GM15510 (cell line): ENCODE measurements around the gene CHRD.

Experiments
- POLR2A ChIP-seq: IDR thresholded peaks from 3 replicates; pipeline ENCODE4 v1.6.1; 2011; ENCODE audit warnings: borderline replicate concordance; ENCODE audit not compliant: insufficient read length; ENCODE audit errors: extremely low read depth

Gene CHRD

DNA sequence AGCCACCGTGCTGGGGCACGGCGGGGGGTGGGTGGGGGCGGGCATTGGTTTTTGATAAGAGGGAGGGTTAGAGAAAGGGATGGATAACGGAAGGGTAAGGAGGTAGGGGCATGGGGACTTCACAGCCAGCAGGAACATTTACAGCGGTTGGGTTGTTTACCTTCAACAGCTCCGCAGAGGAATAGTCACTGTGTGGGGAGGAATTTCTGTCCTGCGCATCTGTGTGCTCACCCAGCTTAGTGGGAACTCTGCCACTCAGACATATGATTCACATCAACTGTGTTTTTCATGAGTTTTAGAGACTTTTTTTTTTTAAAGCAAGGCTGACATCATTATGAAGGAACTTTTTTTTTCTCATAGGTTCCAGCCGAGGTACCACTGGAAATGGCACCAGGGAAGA, 19.6 kb downstream of the CHRD start:
- no peak for TF ChIP-seq POLR2A

DNA sequence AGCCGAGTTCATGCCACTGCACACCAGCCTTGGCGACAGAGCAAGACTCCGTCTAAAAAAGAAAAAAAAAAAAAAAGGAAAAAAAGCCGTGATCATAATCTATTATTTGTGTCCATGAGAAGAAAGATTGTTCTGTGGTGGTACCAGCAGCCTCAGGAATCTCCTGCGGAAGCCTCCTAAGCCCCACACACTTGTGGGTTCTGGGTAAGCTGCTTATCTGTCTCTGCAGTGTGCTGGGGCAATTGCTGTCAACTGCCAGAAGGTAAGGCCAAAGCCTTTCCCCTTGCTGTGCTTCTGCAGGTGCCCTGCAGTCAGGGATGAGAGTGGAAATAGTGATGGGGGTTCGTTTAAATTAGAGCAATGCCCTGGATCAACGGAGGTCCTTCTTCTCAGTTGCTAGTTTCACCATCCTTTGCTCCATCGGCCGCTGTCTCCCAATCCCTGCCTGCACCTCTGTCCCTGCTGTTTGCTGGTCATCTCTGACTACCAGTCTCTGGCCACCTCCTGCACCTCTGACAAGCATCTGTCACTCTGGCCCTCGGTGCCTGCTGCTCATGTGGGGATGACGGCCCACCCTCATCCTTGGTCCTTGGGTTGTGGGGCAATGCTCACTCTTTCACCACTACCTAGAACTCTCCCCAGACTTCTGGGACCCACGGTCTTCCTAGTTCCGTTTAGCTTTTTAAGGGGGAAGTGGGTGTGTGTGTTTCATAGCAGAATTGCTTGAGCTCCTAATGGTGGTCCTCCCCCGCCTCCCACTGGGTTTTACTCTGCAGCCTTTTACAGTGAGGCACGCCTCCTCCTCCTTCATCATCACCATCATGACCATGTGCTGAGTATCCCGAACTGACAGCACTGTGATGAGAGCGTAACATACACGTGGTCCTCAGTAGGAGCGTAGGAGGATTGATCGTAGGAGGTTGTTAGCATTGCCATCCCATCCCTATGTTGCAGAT, 25.5 kb downstream of the CHRD start:
- TF ChIP-seq POLR2A: no peak

DNA sequence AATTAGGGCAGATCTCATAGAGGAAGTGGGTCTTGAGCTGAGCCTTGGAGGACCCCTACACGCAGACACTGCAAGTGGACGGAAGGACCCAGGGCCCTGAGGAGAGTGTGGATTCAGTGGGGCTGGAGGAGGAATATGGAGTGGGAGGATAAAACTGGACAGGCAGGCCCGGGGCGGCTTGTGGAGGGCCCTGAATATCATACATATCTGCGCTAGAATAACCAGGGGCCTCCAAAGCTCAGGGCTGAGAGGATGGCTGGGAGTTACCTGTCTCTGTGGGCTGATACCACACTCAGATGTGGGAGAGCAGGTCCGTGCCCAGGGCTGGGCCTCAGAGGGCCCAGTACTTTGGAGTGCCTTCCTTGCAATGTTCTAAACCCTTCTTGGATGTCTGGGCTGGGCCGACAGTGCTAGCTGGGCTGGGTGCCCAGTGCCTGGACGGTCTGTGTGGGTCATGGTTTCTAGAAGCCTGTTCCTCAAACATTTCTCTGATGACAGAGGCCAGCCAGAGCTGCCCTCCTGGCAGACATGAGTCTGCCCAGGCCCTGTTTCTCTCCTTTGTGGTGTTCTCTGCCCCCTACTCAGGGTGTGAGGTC, 29.6 kb downstream of the CHRD start:
- TF ChIP-seq POLR2A: no peak

DNA sequence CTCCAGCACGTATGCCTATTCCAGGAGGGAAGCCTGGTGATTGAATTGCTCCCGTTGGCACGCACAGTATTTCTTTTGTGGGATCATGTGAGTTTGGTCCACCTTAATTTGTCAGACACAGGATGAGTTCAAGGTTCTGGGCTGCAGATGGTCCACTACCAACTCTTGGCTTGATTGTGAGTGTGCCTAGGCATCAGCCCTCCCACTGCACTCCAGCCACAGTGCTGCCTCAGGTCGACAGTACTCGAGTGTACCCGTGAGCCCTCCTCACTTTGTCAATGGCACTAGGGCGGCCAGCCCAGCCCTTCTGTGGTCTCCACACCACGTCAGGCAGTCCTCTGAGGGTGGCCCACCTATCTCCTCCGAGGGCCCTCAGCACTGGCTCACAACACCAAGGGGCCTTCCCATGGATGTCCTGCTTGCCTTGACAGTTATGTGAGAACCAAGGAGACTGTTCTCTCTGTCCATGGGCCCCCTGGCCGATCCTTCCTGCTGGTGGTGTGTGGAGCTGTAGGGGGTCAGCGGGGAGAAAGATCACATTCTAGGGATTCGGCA, 30.2 kb downstream of the CHRD start:
- no peak for TF ChIP-seq POLR2A

DNA sequence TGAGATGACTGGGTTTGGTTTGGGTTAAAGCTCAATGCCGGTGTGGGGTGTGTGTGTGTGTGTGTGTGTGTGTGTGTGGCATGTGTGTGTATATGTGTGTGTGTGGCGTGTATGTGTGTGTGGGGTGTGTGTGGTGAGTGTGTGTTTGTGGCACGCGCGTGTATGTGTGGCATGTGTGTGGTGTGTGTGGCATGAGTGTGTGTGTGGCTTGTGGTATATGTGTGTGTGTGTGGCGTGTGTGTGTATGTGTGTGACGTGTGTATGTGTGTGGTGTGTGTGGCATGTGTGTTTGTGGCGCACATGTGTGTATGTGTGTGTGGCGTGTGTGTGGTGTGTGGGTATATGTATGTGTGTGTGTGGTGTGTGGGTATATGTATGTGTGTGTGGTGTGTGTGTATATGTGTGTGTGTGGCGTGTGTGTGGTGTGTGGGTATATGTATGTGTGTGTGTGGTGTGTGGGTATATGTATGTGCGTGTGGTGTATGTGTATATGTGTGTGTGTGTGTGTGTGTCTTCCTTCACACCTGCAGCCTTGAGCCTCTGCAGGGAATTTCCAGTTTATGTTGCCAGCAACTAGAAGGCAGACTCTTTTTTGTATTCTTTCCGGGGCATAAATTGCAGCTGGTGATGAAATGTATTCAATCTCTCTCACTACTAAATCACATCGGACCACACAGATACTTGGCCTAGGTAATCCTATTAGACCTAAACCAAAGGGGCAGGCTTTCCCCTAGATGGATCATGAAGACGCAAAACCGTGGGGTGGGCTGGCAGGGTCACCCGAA, 34.8 kb downstream of the CHRD start:
- TF ChIP-seq POLR2A: no peak

DNA sequence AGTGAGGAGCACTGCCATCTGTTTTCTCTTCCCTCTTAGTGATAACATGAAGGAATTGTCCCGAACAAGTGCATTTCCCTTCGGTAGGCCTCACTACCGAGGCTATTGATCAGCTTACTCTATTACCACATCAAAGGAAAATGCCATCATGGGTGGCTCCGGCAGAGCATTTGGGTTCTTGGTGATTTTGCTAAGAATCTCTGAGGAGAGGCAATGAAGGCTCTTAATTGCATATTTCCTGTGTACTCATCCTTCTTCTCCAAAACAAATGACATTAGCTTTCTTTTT, 35.3 kb downstream of the CHRD start:
- no peak for TF ChIP-seq POLR2A

DNA sequence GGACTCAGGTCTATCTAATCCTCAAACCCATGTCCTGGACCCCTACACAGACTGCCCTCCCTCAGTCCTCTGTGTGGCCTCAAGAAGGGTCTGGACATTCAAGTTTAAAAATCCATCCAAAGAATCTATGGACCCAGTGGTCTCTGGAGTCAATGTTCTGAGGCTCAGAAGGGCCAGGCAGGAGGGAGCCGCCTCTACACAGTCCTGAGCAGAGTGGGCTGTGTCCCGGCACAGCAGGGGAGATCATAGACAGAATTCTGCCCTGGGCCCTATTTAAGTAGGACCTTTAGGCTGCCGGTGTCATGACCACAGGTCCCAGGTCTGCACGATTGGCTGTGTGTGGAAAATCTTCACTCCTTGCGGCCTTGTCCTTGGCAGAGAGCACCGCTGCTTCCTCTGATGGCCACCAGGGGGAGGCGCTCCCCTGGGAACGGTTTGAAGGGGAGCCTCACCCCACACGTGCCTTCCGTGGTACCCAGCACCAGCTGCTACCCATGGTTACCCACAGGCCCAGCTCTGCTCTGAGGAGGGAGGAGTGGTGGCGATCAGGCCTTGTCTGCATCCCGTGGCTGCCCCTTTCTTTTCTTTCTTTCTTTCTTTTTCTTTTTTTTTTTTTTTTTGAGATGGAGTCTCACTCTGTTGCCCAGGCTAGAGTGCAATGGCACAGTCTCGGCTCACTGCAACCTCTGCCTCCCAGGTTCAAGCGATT, 37.9 kb downstream of the CHRD start:
- TF ChIP-seq POLR2A: no peak

DNA sequence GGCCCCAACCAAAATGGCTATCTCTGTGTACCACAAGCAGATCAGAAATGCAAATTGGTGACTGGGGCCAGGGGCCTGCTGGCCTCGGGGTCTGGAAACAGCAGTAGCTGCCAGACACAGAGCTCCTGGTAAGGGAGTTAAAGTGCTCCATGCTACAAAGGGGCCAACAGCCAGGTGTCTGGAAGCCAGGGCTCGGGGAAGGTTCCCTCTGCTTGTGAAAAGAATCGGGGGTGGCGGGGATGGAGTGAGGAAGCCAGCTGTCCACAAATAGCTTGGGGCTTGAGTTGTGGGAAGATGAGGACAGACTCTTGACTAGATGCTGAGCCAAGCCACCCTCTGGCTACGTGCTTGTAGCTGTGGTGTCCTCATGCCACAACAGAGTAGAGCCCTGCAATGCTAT, 39.3 kb downstream of the CHRD start:
- no peak for TF ChIP-seq POLR2A

DNA sequence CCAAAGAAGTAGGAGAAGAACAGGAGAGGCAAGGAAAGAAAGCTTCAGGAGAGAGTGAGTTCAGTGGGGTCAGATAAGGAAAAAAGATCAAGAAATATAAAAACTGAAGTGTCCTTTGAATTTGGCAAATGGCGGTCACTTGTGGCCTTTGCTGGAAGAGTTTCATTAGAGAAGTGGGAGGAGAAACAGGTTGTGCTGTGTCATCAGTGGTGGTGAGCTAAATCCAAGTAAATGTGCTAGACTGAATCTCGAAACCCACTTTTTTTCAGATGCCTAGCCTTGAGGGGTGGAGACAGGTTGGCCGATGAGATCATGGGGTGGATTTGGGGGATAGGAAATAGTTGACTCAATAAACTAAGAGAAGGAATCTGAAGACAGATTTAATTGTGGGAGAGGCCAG, 43.7 kb downstream of the CHRD start:
- TF ChIP-seq POLR2A: no peak

DNA sequence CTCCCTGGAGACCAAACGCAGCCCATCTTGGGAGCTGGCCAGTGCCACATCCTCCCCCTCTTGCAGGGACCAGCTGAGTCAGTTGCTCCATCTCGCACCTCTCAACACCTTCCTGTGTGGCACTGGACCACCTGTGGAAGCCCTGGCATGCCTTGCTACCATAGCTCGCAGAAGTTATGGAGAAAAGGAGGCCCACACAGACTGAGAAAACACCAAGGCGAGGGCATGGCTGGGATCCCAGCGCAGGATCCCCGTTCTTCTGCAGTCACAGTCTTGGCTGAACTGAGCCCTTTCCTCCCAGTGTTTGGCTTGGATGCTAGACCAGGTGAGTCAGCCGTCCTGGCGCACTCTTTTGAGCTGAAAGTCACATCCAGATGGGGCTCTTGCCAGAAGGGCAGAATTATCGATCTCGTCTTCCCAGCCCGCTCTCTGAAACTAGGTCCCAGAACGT, 46.9 kb downstream of the CHRD start:
- no peak for TF ChIP-seq POLR2A

DNA sequence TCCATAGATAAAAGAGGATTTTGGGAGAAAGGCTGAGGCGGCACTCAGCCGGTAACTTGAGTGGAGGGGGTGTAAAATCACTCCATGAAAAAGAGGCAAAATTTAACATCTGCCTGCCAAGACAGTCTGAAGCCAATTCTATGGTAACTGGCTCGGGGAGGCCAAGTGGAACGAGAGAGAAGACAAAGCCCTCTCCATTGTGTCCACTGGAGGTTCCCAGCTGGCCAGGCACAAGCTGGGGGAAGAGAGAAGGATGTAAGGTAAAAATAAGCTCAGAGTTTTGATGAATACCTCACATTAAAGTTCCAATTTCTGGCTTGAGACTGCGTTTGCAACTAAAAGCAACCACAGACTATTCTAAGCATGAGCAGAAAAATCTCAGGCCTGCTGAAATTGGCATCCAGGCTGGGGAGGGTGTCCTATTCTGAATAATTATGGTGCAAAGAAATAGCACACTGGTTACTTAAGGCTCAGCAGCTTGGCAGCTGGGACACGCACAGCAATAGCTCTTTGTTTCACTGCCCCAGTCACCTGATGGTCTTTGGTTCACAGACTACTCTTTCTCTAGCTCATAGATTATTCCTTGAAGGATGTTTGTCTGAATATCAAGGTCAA, 48.8 kb downstream of the CHRD start:
- TF ChIP-seq POLR2A: no peak

DNA sequence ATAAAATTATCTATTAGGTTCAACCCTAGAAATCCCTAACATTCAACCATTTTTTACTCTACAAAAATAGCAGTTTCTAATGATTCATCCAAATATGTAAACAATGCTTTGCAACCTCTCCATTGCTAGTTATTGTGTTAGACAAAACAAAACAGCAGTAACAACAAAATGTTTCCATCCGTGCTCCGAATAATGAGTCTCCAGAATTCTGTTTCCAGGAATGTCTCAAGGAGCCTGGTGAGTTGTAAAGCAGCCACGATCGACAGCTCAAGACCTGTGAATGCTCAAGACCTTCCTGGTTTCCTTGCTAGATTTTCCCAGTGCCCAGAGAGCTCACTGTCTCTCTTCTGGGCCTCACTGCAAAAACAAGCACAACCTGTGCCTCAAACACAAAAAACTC, 49.9 kb downstream of the CHRD start:
- no peak for TF ChIP-seq POLR2A

DNA sequence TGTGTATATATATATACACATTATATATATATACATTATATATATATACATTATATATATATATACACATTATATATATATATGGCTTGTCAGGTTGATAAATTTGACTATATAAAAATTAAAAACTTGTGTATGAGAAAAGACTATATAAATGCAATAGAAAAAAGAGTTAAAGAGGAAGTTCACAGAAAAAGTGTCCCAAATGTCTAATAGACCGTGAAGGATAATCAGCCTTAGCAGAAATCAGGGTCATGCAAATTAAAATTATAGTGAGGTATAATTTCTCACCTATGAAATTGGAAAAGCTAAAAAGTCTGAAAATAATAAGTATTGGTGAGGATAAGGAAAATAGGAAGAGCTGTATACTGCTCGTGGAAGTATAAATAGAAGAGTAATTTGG, 51.1 kb downstream of the CHRD start:
- no peak for TF ChIP-seq POLR2A

DNA sequence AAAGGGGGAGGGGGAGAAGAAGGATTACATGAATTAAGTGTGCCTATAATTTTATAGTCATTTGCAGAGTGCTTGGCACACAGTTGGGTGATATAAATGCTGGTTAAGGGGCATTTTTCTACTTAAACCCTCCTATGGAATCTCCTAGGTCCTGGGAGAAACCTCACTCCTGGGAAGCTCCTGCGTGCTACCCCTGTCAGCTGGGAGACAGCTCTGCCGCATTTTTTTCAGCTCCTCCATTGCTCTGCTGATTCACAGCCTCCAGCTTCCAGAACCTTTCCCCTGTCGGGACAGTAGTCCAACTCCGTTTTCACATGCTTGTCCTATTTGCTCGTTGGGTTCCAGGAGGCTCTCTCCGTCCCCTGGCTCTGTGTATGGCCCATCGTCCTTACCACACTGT, 59.2 kb downstream of the CHRD start:
- no peak for TF ChIP-seq POLR2A
